ENCODE results near the gene LINC01488. TPM values are rescaled to one million over a fixed set of nuclear protein-coding genes. Genes with fewer than 3 reads are reported as not detected.

LINC01488 gene
- total RNA-seq, 2 donors from 2014 or later: not detected

GRCh38 chr11:69485337-69486041 lies 4.0 kb downstream of the LINC01488 start:
- no peaks in the 10 kb centered on the region for H3K4me1 Mint-ChIP-seq (ENCODE audit: low read depth in 2 of 2)
- no peaks in the 10 kb centered on the region for H3K9me3 Mint-ChIP-seq
- H3K36me3 Mint-ChIP-seq: no peaks in the 10 kb centered on the region
- DNase-seq (ENCODE audit: low spot score): no peak
- H3K27ac Mint-ChIP-seq: no peak overlapping the region
- no peak overlapping the region for H3K4me3 Mint-ChIP-seq
- ATAC-seq: no peak
- peaks cover 0 to 2% of the 10 kb centered on the region in 2 donors for H3K27me3 Mint-ChIP-seq

DNA sequence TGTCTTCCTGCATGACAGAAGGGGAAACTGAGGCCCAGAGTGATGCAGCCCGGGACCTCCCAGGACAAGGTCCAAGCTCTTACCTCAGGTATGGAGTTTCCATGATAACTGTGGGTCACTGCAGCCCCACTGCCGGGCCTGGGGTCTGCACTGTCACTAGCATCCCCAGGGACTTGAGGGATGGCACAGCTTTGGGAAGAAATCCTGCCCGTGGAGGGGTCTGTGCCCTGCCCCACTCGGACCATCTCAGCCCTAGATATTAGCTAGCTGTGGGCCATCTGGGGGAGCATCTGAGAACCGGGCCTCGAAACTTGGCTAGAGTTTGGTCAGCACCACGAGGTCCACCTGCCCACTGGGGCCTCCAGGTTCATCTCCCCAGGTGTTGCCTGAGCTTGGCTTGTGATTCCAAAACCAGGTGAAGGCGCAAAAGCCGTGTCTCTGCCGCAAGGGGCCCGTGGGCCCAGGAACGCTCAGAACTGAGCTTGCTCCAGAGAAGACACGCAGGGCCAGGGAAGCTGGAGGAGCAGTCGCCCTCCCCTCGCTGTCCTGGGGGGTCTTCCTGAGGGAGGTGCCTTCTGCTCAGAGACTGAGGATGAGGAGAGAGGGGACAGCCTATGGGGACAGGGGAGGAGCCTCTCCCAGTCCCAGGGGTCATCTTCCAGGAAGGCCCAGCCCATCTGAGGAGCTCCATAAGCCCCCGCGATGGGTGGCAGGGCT lies 4.8 kb downstream of the LINC01488 start:
- H3K27ac Mint-ChIP-seq: no peak overlapping the region
- ATAC-seq: no peak
- no peak overlapping the region for H3K4me3 Mint-ChIP-seq
- H3K9me3 Mint-ChIP-seq: no peaks in the 10 kb centered on the region
- no peak for DNase-seq (ENCODE audit: low spot score)
- no peaks in the 10 kb centered on the region for H3K36me3 Mint-ChIP-seq
- H3K27me3 Mint-ChIP-seq: peaks cover 0 to 2% of the 10 kb centered on the region in 2 donors
- H3K4me1 Mint-ChIP-seq (ENCODE audit: low read depth in 2 of 2): no peaks in the 10 kb centered on the region

DNA sequence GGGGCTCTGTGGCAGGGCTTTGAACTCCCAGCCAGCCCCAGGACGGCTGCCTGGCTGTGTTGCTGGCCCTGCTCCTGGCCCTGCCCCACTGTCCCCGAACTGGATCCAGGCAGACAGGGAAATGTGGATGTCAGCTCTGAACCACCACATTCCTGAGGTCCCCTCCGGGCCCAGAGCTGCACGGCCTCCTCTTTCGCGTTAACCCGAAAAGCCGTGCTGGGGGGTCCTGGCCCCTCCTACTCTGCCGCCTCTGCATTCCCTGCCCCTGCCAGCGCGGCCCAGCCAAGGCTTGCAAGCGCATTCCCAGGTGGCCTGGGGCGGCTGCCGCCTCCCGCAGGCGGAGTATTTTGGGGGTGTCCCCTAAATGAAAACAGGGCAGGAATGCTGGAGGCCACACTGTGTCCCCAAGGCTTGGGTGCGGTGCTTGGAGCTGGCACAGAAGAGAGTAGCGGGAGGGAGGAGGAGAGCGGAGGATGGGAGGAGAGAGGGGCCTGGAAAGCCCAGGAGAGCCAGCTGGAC lies 5.4 kb downstream of the LINC01488 start:
- Mint-ChIP-seq H3K9me3 (no peaks in the 10 kb centered on the region), H3K4me1 (ENCODE audit: low read depth in 2 of 2) (no peaks in the 10 kb centered on the region), H3K36me3 (no peaks in the 10 kb centered on the region), H3K4me3 (no peak overlapping the region), H3K27ac (no peak overlapping the region), H3K27me3 (peaks cover 0 to 2% of the 10 kb centered on the region in 2 donors)
- no peak for ATAC-seq
- no peak for DNase-seq (ENCODE audit: low spot score)

DNA sequence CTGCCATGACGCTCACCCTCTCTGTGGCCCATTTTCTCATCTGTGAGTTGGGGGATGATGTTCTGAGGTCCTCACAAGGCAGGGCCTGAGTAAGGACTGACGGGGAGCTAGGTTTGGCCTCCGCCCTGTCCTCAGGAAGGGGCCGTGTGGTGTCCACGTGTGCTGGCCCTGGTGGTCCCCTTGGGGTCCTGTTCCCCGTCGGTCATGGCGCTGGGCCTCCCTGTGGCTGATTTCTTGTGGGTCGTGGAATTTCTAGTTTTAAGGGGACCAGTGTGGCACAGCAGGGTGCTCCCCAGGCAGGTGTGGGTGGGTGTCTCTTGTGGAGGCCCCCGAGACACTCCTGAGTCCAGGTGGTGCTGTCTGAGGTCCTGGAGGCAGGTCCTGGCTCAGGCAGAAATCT lies 5.9 kb downstream of the LINC01488 start:
- Mint-ChIP-seq H3K27me3 (peaks cover 0 to 2% of the 10 kb centered on the region in 2 donors), H3K36me3 (no peaks in the 10 kb centered on the region), H3K4me3 (no peak overlapping the region), H3K4me1 (ENCODE audit: low read depth in 2 of 2) (no peaks in the 10 kb centered on the region), H3K27ac (no peak overlapping the region), H3K9me3 (no peaks in the 10 kb centered on the region)
- DNase-seq (ENCODE audit: low spot score): no peak
- no peak for ATAC-seq

GRCh38 chr11:69487849-69488542 lies 6.5 kb downstream of the LINC01488 start:
- no peaks in the 10 kb centered on the region for H3K36me3 Mint-ChIP-seq
- ATAC-seq (no peak), DNase-seq (ENCODE audit: low spot score) (no peak)
- H3K27ac Mint-ChIP-seq: no peak overlapping the region
- H3K9me3 Mint-ChIP-seq: no peaks in the 10 kb centered on the region
- H3K27me3 Mint-ChIP-seq: peaks cover 0 to 2% of the 10 kb centered on the region in 2 donors
- no peaks in the 10 kb centered on the region for H3K4me1 Mint-ChIP-seq (ENCODE audit: low read depth in 2 of 2)
- no peak overlapping the region for H3K4me3 Mint-ChIP-seq

GRCh38 chr11:69488543-69488940 lies 7.1 kb downstream of the LINC01488 start:
- no peaks in the 10 kb centered on the region for H3K9me3 Mint-ChIP-seq
- no peak for ATAC-seq
- H3K4me1 Mint-ChIP-seq (ENCODE audit: low read depth in 2 of 2): no peaks in the 10 kb centered on the region
- no peak overlapping the region for H3K27ac Mint-ChIP-seq
- no peak overlapping the region for H3K4me3 Mint-ChIP-seq
- H3K36me3 Mint-ChIP-seq: no peaks in the 10 kb centered on the region
- H3K27me3 Mint-ChIP-seq: no peaks in the 10 kb centered on the region
- DNase-seq (ENCODE audit: low spot score): no peak

GRCh38 chr11:69489031-69489745 lies 7.7 kb downstream of the LINC01488 start:
- DNase-seq (ENCODE audit: low spot score): no peak

GRCh38 chr11:69489746-69490365 lies 8.4 kb downstream of the LINC01488 start:
- H3K9me3 Mint-ChIP-seq: no peaks in the 10 kb centered on the region
- no peaks in the 10 kb centered on the region for H3K27me3 Mint-ChIP-seq
- H3K4me1 Mint-ChIP-seq (ENCODE audit: low read depth in 2 of 2): no peaks in the 10 kb centered on the region
- H3K36me3 Mint-ChIP-seq: no peaks in the 10 kb centered on the region
- no peak for DNase-seq (ENCODE audit: low spot score)
- ATAC-seq: no peak
- H3K4me3 Mint-ChIP-seq: no peak overlapping the region
- no peak overlapping the region for H3K27ac Mint-ChIP-seq

More at GRCh38 chr11:69489031-69489745, 7.7 kb downstream of the LINC01488 start:
- Mint-ChIP-seq H3K27me3 (no peaks in the 10 kb centered on the region), H3K9me3 (no peaks in the 10 kb centered on the region), H3K4me3 (no peak overlapping the region), H3K27ac (no peak overlapping the region), H3K36me3 (no peaks in the 10 kb centered on the region), H3K4me1 (ENCODE audit: low read depth in 2 of 2) (no peaks in the 10 kb centered on the region)
- no peak for ATAC-seq

DNA sequence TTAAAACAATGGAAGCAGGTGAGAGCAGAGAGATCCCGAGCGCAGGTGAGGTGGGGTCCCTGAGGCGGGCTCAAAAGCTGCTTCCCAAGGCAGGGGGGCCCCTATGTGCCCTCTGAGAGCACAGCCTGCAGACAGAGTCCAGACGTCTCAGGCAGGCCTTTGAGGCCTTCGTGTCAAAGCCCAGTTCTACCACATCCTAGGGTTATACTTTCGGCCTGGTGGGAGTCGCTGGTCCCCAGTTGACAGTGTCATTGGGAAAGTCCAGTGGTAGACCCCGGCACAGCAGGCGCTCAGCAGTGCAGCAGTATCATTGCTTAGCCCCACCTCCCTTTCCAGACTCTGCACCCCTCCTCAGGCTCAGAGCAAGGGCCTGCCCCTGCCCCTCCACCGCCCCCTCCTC lies 9.1 kb downstream of the LINC01488 start:
- Mint-ChIP-seq H3K9me3 (no peaks in the 10 kb centered on the region), H3K27me3 (no peaks in the 10 kb centered on the region), H3K4me1 (ENCODE audit: low read depth in 2 of 2) (no peaks in the 10 kb centered on the region), H3K4me3 (no peak overlapping the region), H3K27ac (no peak overlapping the region), H3K36me3 (no peaks in the 10 kb centered on the region)
- ATAC-seq (no peak), DNase-seq (ENCODE audit: low spot score) (no peak)

GRCh38 chr11:69491071-69492031 lies 9.9 kb downstream of the LINC01488 start:
- peaks cover 0 to 2% of the 10 kb centered on the region in 2 donors for H3K27me3 Mint-ChIP-seq
- no peak for DNase-seq (ENCODE audit: low spot score)
- no peak for ATAC-seq
- no peak overlapping the region for H3K27ac Mint-ChIP-seq
- H3K4me3 Mint-ChIP-seq: no peak overlapping the region
- H3K36me3 Mint-ChIP-seq: no peaks in the 10 kb centered on the region
- no peaks in the 10 kb centered on the region for H3K9me3 Mint-ChIP-seq
- no peaks in the 10 kb centered on the region for H3K4me1 Mint-ChIP-seq (ENCODE audit: low read depth in 2 of 2)

- DNase-seq (ENCODE audit: low spot score) (no peak), ATAC-seq (no peak)
- H3K36me3 Mint-ChIP-seq: no peaks in the 10 kb centered on the region
- no peak overlapping the region for H3K27ac Mint-ChIP-seq
- H3K27me3 Mint-ChIP-seq: peaks cover 0 to 2% of the 10 kb centered on the region in 2 donors
- H3K9me3 Mint-ChIP-seq: no peaks in the 10 kb centered on the region
- H3K4me3 Mint-ChIP-seq: no peak overlapping the region
- no peaks in the 10 kb centered on the region for H3K4me1 Mint-ChIP-seq (ENCODE audit: low read depth in 2 of 2)
Observed at GRCh38 chr11:69492201-69492991, 10.9 kb downstream of the LINC01488 start.
